NCI-H510A treated with DMSO at 0.1 percent for 48 hours (cell line): ENCODE measurements around the gene CHST6.
"Not testable (repeated sequence)": the region's sequence is repeated elsewhere in the genome, so short reads cannot be mapped to it uniquely, and the experiment has no call there.

Source experiments
- DNase-seq: peaks from one replicate; lab custom pipeline; 2025; lab: John Stamatoyannopoulos, UW

Gene CHST6

DNA sequence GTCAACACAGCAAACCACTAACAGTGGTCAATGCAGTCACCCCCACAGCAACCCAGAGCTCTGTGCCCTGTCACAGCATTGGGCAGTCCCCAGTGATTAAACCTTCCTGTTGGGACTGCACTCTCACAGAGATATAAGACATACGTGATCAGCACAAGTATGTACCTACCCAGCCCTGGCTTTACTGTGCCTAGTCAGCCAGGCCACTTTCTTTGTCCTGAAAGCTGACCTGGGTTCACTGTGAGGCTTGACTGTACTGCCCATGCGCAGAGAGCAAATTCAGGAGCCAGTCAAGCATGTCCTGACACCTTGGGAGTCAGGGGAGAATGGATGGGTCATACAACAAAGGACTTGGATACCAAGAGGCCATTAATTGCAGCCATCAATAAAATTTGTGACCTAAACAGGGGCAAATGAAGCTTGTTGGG lies 19.8 kb downstream of the CHST6 start:
- no peak for DNase-seq

DNA sequence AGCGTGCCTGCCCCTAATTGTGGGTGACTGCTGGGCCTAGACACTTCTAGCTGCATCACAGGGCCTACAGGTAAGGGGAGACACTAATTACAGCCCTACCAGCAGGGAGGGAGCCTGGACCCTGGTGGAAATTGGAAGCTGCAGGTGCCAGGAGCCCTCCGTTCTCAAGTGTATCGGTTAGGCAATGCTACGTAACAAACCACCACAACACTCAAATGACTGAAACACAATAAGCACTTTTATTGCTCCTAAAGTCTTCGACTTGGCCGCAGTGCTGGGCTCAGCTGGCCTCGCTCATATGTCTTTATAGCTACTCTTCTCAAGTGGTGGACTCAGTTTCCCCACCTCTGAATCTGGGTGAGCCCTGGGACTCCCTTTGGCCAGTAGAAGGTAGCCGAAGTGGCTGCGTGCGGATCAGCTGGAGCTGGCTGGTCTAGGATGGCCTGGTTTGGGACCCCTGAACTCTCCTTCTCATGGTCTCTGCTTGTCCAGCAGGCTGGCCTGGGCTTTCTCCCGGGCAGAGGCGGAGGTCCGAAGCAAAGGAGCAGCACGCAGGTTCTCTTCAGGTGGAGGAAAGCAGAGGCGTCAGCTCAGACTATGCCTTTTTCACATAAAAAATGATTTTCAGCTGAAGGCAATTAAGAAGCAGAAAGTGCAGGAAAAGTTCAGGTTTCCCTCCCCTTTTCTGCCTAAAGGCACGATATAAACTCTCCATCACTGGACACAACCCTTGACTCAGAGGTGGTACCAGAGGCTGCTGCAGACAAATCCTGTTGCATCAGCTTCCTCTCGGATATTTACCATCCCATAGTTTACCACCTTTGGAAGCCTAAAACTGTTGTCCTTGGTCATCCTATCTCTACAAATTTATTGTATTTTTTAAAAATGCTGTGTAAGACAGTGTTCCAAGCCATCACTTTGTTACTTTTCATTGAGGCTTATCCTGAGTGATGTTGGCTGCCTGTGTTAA lies 22.0 kb downstream of the CHST6 start:
- no peak for DNase-seq

DNA sequence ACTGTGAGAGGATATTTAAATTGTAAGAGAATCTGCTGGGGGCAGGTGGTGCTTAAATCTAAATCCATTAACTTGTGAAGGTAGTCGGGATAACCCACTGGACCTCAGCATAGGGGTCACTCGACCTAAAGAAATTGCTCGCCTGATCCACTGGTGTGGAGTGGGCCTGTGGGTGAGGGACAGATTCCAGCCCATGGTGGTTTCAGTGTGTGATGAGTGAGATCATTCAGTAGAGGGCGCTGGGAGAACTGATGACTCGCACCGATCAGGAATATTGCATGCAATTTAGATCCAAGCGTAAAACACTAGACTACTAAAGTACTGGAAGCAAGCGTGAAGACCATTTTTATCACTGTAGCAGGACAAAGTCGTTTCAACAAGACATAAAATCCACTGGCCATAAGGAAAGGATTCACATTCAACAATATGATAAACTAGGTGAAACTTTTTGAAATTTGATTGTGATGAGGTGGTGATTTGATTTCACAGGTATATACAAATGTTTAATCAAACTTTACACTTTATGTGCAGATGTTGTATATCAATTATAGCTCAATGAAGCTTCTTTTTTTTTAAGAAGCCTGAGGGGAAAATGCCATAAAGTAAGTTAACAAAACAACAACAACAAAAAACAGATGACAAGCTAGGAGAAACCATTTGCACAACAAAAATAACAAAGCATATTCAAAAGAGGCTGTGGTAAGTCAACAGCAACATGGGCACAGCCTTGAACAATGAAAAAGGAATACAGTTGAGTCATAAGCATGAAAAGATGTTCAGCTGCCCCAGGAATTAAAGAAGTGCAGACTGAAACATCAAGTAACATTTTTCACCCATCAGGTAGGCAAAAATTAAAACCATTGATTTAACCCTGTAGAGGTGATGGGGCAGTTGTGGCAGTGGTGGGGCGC lies 23.3 kb downstream of the CHST6 start:
- DNase-seq, result peak; percentile 28

DNA sequence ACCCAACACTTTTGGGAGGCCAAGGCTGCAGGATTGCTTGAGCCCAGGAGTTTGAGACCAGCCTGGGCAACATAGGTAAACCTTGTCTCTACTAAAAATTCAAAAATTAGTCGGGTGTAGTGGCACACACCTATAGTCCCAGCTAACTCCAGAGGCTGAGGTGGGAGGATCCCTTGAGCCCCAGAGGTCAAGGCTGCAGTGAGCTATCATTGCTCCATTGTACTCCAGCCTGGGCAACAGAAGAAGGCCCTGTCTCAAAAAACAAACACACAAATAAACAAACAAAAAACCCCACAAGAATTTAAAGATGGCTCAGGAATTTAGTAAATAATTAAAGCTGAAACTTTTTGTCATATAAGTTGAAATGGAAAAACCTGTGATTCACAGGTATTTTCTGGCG lies 28.5 kb downstream of the CHST6 start:
- DNase-seq, result no peak

DNA sequence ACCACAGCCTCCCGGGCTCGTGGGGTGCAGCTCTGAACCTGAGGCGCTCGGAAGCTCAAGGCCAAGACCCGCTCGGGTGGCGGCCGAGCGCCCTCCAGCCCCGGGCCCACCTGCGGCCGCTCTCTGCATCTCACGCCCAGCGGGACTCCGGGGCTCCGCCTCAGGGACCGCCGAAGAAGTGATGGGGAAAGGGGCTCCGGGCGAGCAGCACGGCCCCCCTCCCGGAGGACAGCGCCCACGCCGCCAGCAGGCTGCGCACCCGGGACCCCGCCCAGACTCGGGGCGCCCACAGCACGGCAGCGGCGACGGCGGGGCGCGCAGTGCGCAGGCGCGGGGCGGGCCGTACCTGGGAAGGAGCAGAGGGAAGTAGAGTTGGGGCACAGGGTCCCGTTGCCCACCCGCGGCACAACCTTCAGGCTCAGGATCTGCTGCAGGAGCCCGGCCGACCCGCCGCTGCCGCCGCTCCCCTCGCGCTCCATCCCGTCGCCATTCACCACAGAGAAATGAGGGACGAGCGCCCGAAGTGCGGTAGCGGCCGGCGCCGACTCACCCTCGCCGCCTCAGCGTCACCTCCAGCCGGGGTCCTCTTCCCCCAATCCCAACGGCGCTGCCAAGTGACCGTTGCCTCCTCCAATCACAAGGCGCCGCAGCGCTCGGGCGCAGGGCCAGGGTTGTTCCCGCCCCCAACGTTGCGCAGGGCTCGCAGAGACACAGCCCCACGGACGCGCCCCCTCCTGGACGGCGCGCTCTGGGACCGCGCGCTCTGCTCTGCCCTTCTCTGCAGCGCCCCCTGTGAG lies 30.9 kb downstream of the CHST6 start, which contains the start of gene TMEM170A:
Gene TMEM170A, minus strand, starts transcription at position 568 of the 797 bp plus-strand sequence. Its CDS starts 89 bp downstream, at position 479.
- peak; percentile 82 for DNase-seq

DNA sequence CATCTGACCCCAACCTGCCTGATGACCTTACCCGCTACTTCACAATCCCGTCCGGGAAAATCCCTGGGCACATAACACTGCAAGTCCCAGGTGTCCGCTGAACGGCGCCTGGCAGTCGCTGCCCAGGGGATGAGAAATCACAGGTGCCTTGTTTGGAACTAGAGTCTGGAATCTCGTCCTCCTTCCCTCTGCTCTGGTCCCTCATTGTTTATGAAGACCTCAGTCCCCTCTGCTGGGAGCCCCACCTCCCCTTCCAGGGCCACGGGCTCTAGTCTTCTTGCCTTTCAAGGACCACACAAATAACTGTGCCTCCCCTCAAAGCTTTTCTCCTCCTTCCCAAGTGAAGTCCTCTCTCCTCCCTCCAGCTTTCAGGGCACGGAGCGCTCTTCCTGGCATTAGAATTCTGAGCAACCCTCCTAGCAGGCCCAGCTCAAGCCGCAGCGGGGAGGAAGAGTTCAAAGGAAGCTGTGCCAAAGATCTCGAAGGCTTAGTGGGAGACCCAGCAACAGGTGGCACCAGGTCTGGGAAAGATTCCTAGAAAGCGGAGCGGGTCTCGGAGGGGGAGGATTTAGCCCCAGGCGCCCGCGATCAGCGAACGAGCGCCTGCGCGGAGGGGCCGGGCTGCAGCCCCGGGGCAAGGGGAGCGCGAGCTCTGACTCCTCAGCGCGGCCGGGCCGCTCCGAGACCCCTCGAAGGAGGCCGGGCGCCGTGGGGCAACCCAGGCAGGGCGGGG lies 31.7 kb downstream of the CHST6 start:
- not testable (repeated sequence) for DNase-seq

DNA sequence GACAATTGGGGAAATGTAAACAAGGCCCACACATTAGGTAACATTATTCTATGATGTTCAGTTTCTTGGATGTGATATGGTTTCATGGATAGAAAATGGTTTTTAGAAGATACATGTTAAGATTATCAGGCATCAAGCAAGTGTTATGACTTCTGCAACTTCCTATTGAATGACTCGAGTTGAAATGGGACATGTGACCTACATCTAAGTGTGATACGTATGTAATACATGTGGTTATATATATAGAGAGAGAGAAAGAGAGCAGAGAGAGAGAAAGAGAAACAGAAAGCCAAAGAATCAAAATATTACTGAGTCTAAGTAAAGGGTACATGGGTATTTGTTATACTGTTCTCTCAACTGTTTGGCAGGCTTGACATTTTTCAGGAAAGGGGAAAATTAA lies 32.4 kb downstream of the CHST6 start:
- DNase-seq, result no peak

DNA sequence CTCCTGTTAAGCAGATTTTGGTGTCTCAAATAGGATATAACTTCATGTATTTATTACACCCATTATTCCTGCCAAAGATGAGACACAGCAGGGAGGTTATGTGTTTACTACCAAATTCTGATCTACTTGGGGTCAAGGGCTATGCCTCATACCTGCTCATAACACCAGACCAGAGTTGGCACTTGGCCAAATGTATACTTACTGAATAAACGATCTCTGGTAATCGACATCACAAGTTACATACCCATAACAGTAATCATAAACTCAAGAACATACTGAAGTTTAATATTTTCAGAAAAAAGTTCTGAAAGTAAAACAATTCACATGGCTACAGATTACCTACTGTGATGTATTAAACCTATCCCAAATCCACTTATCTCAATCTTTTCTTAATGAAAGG lies 33.7 kb downstream of the CHST6 start:
- no peak for DNase-seq

DNA sequence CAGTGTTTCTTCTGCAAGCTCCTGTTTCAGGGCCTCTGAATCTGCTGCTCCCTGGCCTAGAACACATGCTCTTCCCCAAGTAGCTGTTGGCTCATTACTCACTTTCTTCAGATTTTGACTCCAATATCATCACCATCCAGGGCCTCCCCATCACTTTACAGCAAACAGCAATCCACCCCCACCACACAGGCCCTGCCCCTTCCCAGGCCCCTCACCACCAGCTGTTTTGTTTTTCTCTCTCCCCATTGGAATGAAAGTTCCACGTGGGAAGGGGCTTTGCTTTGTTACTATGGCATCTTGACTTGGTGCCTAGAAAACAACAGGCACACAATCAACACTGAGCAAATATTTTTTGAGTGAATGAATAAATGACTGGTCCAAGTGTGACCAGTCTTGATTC lies 34.8 kb downstream of the CHST6 start:
- DNase-seq, result no peak

DNA sequence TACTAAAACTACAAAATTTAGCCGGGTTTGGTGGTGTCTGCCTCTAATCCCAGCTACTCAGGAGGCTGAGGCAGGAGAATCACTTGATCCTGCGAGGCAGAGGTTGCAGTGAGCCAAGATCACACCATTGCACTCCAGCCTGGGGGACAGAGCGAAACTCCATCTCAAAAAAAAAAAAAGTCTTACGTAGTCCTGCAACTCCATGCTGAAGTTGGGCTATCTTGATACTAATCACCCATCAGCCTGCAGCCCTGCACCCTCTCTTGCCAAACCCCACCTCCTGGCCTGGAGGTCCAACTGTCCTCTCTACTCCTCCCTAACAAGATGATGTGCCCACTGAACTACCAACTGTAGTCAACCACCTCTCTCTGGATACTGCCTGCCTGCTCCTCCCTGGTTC lies 35.5 kb downstream of the CHST6 start:
- no peak for DNase-seq

DNA sequence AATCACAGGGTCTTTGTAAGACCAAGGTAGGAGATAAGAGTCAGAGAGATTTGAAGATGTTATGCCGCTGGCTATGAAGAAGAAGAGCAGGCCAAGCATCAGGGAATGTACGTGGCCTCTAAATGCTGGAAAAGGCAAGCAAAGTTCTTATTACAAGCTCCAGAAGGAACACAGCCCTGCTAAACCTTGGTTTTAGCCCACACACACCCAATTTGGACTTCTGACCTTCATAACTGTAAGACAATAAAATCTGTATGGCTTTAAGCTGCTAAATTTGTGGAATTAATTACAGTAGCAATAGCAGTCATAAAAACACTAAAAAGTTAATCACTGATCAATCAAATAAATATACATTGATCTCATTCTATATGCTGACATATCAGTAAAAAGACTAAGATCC lies 36.8 kb downstream of the CHST6 start:
- no peak for DNase-seq

DNA sequence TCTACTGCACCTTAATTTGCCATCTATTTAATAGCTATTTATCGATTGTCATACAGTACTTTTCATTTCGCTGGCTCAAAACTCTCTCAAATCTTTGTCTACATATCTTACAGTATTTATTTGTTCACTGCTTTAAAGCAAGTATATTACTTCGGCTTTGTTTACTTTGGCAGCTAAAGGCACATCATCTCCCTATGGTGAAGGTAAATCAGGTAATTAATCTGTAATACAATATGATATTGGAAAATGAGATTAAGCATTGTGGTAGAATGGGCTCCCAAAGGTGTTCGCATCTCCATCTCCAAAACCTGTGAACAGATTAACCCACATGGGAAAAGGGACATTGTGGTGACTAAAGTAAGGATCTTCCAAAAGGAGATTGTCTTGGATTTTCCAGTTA lies 37.2 kb downstream of the CHST6 start:
- DNase-seq, result no peak

DNA sequence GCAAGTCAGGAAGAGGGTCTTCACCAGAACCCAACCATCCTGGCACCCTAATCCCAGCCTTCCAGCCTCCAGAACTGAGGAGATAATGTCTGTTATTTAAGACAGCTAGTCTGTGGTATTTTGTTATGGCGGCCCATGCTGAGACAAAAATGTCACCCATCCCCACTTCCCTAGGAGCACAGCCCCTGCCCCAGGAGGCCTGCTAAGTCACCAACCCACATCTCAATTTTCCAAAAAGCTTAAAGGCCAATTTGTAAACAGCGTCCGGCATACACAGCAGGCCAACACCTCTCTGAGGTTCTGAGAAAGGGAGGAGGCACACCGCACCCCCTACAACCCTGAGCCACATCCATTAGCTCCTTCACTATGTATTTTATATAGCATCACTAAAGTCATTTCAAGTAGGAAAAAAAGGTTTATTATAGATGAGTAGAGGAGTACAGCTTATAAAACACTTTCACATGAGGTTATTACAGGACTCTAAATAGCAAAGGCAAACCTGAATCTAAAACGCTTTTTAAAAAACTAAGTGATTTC lies 37.7 kb downstream of the CHST6 start:
- DNase-seq, result no peak

DNA sequence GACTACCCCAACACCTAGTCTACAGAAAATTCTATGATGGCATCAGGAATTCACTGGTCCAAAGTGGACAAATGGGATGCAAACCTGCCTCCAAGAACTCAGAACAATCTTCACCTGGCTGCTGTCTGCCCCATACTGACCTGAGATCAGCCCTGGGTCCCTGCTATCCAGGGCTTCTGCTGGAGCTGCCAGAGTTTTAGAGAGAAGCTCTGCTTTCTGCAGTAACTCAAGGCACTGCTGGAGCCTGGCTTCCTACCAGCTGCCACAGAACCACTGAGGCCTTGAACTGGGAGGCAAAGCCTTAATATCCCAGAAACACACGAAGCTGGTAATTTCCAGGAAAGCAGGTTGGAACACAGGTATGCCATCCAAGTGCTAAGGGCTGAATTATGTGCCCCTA lies 38.3 kb downstream of the CHST6 start:
- DNase-seq, result no peak

DNA sequence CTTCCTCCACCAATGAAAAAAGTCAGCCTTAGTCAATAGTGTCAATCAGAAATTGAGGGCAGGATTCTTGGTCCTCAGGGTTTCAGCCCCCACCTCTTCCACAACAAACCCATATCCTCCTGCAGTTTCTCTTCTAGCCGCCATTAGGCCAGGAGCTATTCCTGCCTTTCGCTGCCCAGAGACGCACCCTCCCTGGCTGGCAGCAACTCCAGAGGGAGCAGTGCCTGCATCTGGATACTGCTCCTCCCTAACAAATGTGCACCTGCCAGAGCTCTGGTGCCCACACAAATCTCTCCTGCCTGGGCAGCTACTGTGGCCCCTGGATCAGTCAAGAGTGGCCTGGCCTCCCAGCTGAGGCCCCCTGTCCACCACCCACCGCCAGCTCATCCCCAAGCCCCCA lies 38.8 kb downstream of the CHST6 start:
- DNase-seq, result not testable (repeated sequence)

DNA sequence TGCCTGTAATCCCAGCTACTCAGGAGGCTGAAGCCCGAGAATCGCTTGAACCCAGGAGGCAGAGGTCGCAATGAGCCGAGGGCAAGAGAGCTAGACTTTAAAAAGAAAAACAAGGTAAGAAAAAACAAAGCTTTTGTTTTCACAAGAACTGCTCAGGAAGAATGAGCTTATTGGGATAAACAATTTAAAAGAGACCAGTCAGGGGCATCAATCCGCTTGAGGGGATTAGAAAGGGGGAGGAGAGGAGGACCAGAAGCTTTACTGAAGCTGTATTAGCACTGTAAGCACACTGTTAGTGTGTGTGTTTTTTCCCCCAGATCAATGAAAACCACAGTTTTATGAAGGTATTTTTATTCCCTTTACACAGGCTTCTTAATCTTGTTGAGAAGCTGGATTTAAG lies 39.6 kb downstream of the CHST6 start:
- no peak for DNase-seq

DNA sequence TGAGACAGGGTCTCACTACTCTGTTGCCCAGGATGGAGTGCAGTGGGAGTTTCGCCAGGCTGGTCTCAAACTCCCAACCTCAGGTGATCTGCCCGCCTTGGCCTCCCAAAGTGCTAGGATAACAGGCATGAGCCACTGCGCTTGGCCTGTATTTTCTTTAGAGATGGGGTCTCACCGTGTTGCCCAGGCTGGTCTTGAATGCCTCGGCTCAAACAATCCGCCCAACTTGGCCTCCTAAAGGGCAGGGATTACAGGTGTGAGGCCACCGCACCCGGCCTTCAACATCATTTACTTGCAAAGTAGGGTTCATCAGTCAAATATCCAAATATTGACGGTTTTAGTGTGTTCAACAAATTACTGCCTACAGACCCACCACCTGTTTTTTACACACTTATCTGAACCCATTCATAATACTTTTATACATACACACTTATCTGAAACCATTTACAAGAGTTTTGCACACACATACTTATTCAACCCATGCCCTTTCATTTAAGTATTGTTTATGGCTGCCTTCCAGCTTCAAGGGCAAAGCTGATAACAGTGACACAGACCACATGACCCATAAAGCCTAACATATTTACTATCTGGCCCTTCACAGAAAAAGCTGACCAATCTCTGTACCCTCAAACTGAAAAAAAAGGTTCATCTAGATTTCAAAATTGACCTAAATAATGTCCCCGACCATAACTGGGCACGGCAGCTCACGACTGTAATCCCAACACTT lies 42.6 kb downstream of the CHST6 start:
- DNase-seq, result no peak

DNA sequence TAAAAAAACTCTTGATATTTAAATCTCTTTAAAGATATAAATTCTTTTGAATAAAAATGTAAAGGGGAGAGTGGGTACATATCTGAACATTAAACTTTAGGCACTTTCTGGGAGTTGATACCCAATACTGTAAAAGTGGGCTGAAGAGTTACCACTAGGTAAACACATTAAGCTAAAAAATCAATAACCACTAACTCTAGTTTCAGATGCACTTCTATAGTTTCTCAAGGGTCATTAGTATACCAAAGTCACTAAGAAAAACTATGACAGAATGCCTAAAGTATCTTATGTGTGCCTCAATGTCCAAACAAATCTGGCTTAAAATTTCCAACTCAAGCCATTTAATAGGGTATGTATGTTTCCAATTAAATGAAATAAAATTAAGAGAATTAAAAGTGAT lies 48.8 kb downstream of the CHST6 start:
- DNase-seq, result no peak

DNA sequence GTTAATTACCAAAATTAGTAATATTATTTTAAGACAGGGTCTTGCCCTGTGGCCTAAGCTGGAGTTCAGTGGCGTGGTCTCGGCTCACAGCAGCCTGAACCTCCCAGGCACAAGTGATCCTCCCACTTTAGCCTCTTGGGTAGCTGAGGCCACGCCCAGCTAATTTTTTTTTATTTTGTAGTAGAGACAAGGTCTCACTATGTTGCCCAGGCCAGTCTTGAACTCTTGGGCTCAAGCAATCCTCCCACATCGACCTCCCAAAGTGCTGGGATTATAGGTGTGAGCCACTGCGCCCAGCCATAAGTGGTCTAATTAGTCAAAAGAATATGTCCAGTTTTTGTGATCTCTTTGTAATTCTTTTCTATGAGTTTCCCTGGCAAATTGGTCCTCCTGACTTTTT lies 49.9 kb downstream of the CHST6 start:
- DNase-seq, result no peak

DNA sequence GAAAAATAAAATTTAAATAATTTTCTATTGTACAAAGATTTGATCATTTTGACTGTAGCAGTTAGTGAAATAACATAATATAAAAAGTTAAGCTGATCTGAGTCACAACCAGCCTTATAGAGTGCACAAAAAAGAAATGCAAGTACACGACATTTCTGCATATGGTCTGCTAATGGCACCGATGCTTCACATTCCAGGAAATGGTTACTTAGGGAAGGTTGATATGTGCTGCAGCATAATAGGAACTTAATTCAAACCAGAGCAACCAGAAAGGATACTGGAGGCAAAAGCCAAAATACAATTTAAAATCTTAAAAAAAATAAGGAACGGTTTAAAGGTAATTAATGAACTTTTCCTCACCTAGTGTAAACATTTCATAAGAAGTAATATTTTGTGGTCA lies 51.9 kb downstream of the CHST6 start:
- no peak for DNase-seq
